Head of caudate nucleus (tissue), 42 donors: ENCODE measurements around the gene CAPN10.
"Not testable (repeated sequence)": the region's sequence is repeated elsewhere in the genome, so short reads cannot be mapped to it uniquely, and the experiment has no call there.

Experiments
- DNase-seq, 42 donors: peaks; one replicate each; pipeline versions ENCODE4 v3.0.0 to v3.0.0-alpha.2; 2020 to 2021; ENCODE audit warnings: mixed read lengths in 7 of 42
- intact Hi-C: fragments of 100-400 bp; cut with DNase I; formaldehyde crosslinking; loops from one replicate; pipeline ENCODE4 v1.15.0; 2022

The CAPN10 gene, protein sequence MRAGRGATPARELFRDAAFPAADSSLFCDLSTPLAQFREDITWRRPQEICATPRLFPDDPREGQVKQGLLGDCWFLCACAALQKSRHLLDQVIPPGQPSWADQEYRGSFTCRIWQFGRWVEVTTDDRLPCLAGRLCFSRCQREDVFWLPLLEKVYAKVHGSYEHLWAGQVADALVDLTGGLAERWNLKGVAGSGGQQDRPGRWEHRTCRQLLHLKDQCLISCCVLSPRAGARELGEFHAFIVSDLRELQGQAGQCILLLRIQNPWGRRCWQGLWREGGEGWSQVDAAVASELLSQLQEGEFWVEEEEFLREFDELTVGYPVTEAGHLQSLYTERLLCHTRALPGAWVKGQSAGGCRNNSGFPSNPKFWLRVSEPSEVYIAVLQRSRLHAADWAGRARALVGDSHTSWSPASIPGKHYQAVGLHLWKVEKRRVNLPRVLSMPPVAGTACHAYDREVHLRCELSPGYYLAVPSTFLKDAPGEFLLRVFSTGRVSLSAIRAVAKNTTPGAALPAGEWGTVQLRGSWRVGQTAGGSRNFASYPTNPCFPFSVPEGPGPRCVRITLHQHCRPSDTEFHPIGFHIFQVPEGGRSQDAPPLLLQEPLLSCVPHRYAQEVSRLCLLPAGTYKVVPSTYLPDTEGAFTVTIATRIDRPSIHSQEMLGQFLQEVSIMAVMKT

DNA sequence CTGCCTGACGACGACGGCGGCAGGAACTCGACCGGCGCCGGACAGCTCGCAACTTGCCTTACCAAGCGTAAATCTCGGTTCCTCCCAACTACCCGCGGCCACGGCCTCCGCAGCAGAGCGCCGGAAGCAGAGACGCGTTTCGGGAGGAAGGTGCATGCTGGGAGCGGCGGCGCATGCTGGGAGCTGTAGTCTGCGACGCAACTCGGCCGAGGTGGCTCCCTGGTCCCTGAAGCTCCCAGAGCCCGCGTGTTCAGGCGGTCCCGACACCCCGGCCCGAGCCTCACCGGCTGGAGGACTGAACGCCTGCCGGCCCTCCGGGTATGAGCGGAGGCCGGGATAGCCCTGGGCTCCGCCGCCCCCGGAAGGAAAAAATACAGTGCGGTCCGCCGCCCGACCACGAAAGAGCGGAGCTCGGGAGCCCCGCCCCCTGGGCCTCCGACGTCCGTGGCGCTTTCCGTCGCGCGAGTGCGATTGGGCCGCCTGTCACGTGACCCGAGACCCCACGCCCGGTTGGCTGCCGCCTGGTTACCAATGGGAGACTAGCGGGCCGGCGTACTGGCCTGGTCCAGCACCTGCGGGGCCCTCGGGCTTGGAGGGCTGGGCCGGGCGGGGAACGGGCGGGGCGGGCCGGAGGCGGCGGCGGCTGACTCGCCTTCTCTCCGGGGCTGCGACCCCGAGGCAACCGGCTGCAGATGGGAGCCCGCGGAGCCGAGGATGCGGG lies at the start of gene CAPN10:
TSS of gene CAPN10 (plus strand) at position 537 of the 721 bp plus-strand sequence. CDS start at position 715, 178 bp downstream.
- peak; percentile 96 to 100 (median 99) for DNase-seq
- intact Hi-C loops: no loop called here

DNA sequence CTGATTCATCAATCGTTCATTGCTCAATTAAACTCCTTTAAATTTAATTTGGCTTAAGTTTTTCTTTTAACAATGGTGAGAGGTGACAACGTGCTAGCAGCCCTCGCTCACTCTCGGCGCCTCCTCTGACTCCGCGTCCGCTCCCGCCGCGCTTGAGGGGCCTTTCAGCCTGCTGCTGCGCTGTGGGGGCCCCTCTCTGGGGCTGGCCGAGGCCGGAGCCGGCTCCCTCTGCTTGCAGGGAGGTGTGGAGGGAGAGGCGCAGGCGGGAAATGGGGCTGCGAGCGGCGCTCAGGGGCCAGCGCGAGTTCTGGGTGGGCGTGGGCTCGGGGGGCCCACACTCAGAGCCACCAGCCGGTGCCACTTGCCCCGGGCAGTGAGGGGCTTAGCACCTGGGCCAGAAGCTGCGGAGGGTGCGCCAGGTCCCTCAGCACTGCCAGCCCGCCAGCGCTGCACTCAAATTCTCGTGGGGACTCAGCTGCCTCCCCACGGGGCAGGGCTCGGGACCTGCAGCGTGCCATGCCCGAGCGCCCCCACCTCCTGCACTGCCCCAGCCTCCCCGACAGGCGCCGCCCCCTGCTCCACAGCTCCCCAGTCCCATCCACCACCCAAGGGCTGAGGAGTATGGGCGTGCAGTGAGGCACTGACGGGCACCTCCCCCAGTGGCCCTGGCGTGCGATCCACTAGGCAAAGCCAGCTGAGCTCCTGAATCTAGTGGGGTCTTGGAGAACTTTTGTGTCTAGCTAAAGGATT lies 48.3 kb upstream of the CAPN10 start:
- peak in 1 of 42 donors; percentile 13 for DNase-seq
- intact Hi-C loops: no loop called here

DNA sequence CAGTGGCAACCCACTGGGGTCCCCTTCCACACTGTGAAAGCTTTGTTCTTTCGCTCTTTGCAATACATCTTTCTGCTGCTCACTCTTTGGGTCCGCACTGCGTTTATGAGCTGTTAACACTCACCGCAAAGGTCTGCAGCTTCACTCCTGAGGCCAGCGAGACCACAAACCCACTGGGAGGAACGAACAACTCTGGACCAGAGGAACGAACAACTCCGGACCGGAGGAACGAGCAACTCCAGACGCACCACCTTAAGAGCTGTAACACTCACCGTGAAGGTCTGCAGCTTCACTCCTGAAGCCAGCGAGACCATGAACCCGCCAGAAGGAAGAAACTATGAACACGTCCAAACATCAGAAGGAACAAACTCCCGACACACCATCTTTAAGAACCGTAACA lies 47.4 kb upstream of the CAPN10 start:
- DNase-seq, intact Hi-C loops: not testable (repeated sequence)

DNA sequence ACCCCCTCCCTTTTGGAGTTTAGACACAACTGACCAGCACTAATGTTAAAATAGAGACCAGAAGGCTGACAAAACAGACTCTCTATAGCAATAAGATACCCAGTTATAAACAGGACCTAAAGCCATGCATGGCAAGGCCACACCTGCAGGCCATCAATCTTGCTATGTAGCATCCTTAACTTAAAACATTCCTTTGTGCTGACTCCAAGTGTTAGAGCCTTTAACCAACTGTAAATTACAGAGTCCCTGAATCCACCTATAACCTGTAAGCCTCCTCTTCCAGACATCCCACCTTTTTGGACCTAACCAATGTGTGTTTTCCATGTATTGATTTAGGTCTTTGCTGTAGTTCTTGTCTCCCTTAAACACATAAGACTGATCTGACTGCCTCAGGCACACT lies 46.6 kb upstream of the CAPN10 start:
- intact Hi-C loops: no loop called here
- DNase-seq: no peak

DNA sequence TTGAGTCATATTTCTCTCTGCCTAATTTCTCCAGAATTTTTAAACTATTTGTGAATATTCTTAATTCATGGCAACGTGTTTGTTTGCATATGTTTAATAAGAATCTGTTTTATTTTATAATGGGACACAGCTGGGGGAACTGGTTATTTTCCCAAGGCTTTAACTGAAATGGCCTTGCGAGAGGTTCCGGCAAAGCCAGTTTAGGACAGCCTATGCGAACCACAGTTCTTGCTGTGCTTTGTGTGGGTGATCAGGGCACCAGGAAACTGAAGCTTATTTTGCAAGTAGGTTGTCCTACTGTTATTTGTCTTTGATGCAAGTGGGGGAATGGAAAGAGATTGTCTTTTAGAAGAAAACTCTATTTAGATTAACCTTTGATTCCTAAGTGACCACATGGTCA lies 35.2 kb upstream of the CAPN10 start:
- intact Hi-C loops: no loop called here
- DNase-seq: peak in 1 of 42 donors; percentile 10

DNA sequence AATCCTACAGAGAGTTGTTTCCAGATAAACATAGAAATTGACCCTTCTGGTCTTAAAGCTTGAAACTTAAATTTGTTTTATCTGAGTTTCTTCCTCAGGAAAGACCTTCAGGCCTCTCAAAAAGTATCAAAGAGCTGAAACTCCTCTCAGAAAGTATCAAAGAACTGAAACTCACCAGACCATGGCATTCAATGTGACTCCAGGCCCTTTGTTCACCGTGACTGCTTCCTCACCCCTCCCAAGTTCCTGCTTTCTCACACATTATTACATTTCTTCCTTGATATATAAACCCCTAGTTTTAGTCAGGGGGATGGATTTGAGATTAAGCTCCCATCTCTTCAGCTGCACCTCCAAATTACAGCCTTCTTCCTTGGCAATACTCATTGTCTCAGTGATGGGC lies 34.7 kb upstream of the CAPN10 start:
- no peak for DNase-seq
- intact Hi-C loops: no loop called here

DNA sequence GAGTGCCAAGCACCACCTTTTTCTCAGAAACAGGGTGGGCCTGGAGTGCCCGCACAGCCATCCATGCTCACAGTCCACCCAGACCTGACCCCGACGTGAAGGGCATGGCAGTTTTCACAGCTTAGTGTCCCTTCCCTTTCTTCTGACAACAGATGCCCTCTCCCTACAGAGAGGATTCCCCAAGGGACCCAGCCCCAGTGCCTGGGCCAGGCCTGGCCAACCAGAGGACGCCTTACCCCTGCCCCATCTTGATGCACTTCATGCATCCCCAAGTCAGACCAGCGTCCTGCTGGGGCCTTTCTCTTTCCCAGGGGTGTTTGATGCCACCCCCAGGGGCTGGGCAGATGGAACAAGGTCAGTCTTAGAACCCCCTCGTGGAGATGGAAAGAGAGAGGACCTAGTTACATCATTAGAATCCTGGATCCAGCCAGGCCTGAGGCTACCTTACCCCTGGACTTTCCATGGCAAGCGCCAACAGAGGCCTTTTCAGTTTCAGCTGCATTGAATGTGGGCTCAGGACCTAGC lies 32.5 kb upstream of the CAPN10 start:
- intact Hi-C loops: no loop called here
- peak in 1 of 42 donors; percentile 29 for DNase-seq

DNA sequence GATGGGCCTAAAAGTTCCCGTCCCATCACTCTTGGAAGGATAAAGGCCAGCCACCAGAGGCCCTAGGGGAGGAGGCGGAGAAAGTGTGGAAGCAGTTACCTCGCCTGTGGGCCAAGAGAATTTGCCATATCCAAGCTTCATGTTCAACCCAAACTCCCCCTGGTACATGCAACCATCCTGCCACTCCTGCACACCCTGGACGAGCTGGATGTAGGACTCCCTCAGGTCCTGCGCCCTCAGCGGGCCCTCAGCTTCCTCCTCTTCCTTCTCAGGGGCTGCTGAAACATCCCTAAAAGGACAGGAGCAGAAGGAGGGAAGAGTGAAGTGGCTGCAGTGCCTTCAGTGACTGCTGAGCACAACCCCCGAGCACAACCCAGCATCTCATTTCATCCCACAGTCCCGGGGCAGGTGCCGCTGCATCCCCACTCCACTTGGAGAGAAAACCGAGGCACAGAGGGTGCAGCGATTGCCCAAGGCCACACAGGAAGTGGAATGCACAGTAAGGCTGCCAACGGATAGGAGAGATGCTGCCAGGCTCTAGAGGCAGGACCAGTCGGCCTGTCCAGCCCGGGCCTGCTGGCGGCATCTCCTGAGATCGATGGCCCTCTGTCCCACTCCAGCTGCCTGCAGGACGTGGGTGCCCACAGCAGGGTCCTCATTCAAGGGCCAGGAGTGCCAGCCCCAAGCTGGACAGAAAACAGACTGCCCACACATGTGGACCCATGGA lies 31.6 kb upstream of the CAPN10 start:
- peak in 1 of 42 donors; percentile 24 for DNase-seq
- intact Hi-C loops: no loop called here

DNA sequence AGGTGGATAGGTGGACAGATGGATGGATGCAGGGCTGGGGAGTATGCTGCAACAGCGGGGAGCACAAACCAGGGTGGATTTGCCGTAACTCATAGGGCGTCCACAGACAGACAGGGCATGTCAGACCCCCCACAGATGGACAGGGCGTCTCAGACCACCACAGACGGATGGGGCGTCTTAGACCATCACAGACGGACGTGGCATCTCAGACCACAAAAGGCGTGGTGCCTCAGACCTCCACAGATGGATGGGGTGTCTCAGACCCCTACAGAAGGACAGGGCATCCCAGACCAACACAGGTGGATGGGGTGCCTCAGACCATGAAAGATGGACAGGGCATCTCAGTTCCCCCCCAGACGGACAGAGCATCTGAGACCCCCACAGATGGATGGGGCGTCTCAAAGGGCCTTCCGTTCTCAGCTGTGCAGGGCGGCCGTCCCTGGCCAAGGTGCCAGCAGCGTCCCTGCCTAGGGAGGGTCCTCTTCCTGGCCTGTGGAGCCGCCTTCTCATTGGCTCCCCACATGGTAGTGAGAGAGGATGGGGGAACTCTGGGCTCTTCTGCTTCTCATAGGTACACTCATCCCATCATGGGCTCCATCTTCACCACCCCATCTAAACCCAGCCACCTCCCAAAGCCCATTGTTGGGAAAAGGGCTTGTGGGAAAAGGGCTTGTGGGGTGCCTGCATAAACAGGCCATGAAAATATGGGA lies 30.8 kb upstream of the CAPN10 start:
- DNase-seq: no peak
- intact Hi-C loops: no loop called here

DNA sequence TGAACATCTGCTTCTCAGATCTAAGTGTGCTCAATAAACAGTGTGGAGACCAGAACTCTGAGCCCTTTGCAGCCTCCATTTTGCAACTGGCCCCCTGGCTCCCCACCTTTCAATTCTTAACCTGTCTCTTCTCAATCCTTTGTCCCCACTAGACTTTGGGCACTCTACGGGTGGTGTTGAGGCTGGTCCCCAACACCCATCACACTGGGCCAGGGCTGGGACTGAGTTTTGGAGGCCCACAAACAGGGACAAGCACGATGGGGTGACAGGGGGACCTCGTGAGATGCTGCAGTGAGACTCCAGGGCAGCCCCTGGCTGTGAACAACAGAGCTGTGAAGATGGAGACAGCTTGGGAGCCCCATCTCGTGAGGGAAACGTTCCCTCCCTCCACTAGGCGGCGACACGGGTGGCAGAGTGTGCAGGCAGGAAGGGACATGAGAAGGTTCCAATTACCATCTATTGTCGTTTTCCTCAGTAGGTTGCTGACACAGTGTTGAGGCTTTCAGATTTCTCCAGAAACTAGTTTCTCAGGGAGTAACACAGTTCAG lies 29.9 kb upstream of the CAPN10 start:
- DNase-seq: peak in 40 of 42 donors; percentile 43 to 86 (median 70)
- intact Hi-C loops: no loop called here

DNA sequence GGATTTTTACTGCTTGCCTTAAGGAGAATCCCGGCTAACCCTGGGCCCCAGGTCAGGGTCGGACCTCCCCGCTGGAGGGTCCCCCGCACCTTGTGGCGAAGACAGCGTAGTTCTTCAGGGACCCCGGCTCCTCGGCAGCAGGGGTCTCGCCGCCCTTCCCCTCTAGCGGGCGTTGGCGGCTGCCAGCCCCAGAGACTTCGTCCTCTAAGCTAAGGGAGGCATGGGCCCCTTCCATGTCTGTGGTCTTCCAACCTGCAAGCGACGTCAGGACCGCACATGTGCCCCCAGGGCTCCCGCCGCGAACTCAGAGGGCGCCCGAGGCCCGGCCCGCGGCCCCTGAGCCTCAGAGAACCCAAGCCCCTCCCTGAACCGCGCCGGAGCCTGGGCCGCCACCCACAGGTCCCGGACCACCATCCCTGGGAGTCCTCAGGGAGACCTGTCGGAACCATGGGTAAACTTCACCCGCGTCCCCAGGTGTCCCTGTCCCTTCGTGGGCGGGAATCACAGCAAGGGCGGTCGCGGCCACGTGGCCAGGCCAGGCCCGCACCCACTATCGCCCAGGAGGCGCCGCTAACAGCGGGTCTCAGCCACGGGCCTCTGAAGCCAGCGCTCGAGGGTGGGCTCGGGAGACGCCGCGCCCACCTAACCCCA lies 29.3 kb upstream of the CAPN10 start:
- intact Hi-C loops: no loop called here
- peak in 1 of 42 donors; percentile 7 for DNase-seq

DNA sequence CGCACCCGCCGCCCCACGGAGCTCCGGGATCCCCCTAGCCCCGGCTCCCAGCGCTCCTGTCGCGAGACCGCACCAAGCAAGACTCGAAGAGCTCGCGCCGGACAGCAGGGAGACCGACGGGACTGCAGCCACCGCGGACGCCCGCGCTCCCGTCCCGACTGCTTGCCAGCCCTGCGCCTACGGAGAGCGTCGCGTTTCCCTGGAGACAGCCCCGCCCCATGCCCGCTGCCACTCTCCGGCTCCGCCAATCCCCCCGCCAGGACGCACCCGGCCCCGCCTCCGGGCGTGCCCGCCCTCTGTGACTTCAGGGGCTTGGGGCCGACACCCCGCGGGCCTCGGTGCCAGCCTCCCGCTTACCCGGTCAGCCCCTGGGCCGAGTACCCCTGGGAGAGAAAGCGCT lies 28.7 kb upstream of the CAPN10 start, which contains the start of gene ANKMY1:
TSS of gene ANKMY1 (minus strand) at position 181 of the 400 bp plus-strand sequence. CDS start 653 bp downstream, outside the sequence.
- DNase-seq: peak; percentile 53 to 92 (median 81)
- intact Hi-C loops: no loop called here

DNA sequence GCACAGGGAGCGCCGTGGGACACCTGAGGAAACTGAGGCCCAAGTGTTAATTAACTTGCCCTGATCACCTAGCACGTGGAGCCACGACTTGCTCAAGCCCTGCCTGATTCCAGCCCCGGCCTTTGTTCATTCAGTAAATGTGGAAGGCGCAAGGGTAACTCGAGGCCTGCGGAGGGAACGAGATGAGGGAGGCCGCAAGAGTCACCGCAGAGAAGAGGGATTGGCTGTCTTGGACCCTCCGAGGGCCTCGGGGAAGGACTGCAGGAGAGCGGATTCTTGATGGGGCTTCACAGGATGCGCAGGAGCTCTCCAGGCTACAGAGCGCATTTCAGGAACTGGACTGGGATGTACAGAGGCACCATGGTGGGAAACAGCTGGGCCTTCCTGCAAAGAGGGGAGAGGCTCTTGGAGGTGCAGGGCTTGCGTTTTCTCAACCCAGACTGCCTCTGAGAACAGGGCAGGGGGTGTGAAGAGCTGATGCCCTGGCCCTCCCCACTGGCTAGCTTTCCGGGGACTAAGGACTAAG lies 28.2 kb upstream of the CAPN10 start:
- intact Hi-C loops: no loop called here
- peak in 1 of 42 donors; percentile 8 for DNase-seq

DNA sequence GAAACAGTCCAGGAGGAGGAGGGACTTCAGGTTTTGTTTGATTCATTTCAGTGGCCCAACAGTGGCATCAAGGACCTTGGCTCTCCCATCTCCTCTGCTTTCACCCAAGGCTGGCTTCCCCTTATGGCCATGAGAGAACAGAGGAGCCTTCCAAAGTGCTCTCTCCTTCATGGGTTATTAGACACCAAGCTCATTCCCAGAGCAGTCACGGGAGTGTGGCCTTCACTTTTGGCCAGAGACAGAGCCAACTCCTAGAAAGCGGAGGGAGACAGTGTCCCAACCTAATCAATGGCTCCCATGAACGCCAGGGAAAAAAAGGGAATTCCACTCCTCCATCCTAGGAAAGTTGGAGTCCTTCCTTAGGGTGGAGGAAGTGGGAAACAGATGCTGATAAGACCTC lies 27.2 kb upstream of the CAPN10 start:
- intact Hi-C loops: no loop called here
- DNase-seq: peak in 1 of 42 donors; percentile 7

DNA sequence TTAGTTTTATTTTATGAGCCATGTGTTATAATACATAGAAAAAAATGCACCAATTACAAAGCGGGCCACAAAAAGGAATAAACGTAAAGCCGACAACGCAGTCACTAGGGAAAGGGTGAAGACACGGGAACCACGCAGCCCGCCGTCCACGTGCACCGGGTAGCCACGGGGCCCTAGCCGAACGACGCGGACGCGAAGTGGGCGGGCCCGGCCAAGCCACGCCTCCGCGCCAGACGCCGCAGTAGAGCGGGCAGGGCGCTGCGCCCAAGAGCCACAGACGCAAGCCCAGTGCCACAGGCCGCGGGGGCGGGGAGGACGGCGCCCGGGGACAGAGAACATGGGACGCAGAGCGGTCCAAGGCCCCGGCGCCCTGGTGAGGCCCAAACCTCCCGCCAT lies 26.5 kb upstream of the CAPN10 start, which contains the start of gene DUSP28:
TSS of gene DUSP28 (plus strand) at position 274 of the 396 bp plus-strand sequence. CDS start 328 bp downstream, outside the sequence.
- DNase-seq: peak; percentile 82 to 97 (median 93)

More for the DNA sequence above, 26.5 kb upstream of the CAPN10 start, which contains the start of gene DUSP28:
- intact Hi-C loops: no loop called here
